ENCODE measurements around the gene KAZN.

KAZN gene

GRCh38 chr1:15064217-15064929 lies 465.9 kb downstream of the KAZN start:
- DNase-seq (ENCODE audit: low spot score): no peak

- DNase-seq (ENCODE audit: low spot score): no peak
Observed at GRCh38 chr1:15065291-15065690, 466.8 kb downstream of the KAZN start.

- DNase-seq (ENCODE audit: low spot score): no peak
Observed at GRCh38 chr1:15065736-15066135, 467.3 kb downstream of the KAZN start.

GRCh38 chr1:15066191-15066590 lies 467.7 kb downstream of the KAZN start:
- no peak for DNase-seq (ENCODE audit: low spot score)

GRCh38 chr1:15067148-15067547 lies 468.7 kb downstream of the KAZN start:
- DNase-seq (ENCODE audit: low spot score): no peak

- DNase-seq (ENCODE audit: low spot score): no peak
Observed at GRCh38 chr1:15068152-15068551, 469.7 kb downstream of the KAZN start.

- no peak for DNase-seq (ENCODE audit: low spot score)
Observed at GRCh38 chr1:15068997-15069396, 470.5 kb downstream of the KAZN start.

GRCh38 chr1:15070145-15070748 lies 471.8 kb downstream of the KAZN start:
- DNase-seq (ENCODE audit: low spot score): no peak

GRCh38 chr1:15071936-15072335 lies 473.5 kb downstream of the KAZN start:
- DNase-seq (ENCODE audit: low spot score): no peak

GRCh38 chr1:15073799-15074308 lies 475.4 kb downstream of the KAZN start:
- no peak for DNase-seq (ENCODE audit: low spot score)

GRCh38 chr1:15075175-15075574 lies 476.7 kb downstream of the KAZN start:
- no peak for DNase-seq (ENCODE audit: low spot score)

GRCh38 chr1:15075817-15076216 lies 477.3 kb downstream of the KAZN start:
- no peak for DNase-seq (ENCODE audit: low spot score)

GRCh38 chr1:15076807-15077206 lies 478.3 kb downstream of the KAZN start:
- no peak for DNase-seq (ENCODE audit: low spot score)

GRCh38 chr1:15077384-15077783 lies 478.9 kb downstream of the KAZN start:
- no peak for DNase-seq (ENCODE audit: low spot score)

- DNase-seq (ENCODE audit: low spot score): no peak
Observed at GRCh38 chr1:15080328-15081007, 482.0 kb downstream of the KAZN start.

- DNase-seq (ENCODE audit: low spot score): no peak
Observed at GRCh38 chr1:15081102-15081501, 482.6 kb downstream of the KAZN start.

- no peak for DNase-seq (ENCODE audit: low spot score)
Observed at GRCh38 chr1:15083578-15083977, 485.1 kb downstream of the KAZN start.

GRCh38 chr1:15088281-15088971 lies 489.9 kb downstream of the KAZN start:
- no peak for DNase-seq (ENCODE audit: low spot score)

GRCh38 chr1:15089258-15089992 lies 490.9 kb downstream of the KAZN start:
- no peak for DNase-seq (ENCODE audit: low spot score)

- DNase-seq (ENCODE audit: low spot score): peak; percentile 88
Observed at GRCh38 chr1:15090373-15090772, 491.9 kb downstream of the KAZN start.

- no peak for DNase-seq (ENCODE audit: low spot score)
Observed at GRCh38 chr1:15094056-15094455, 495.6 kb downstream of the KAZN start.
